Cortex of kidney (tissue), 1 donor: Measurements from ENCODE around the gene EMX2.
"Not testable (repeated sequence)": the region's sequence is repeated elsewhere in the genome, so short reads cannot be mapped to it uniquely, and the experiment has no call there.

Source experiments
- DNase-seq: peaks from one replicate; lab custom pipeline; 2025; lab: John Stamatoyannopoulos, UW

EMX2 gene

DNA sequence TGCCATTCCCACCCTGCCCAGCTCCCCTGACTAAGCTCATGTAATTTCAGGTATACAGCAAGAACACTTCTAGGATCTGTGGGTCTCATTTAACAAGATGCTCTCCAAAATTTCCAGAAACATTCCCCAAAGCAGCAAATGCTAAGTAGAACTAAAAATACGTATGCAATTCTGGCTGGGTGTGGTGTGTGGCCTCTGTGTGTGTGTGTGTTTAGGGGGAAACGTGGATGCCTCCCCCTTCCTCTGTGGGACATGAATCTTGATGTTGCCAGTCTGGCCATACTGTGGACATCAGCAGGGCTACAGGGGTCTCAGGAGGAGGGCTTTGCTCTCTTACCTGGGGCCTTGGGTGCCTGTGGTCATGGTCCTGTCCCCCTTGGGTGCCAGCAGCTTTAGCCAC is 18.4 kb downstream of the EMX2 start:
- no peak for DNase-seq

DNA sequence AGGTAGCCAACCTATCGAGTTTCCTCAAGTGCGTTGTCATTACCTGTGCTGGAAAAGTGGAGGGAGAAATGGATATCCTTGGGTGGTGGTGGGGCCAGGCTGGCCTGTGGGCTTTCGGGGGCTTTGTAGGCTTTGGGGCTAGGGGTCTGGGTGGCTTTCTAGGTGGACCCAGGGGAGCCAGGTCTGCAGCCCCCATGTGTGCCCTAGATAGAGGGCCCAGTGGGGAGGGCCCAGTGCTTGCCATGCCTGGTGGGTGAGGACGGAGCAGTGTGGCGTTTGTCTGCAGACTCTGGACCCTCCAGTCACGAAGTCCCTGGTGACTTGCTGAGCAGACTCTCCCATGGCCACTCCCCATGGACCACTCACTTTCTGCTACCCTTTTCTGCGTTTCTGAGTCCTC is 19.7 kb downstream of the EMX2 start:
- DNase-seq, result no peak

DNA sequence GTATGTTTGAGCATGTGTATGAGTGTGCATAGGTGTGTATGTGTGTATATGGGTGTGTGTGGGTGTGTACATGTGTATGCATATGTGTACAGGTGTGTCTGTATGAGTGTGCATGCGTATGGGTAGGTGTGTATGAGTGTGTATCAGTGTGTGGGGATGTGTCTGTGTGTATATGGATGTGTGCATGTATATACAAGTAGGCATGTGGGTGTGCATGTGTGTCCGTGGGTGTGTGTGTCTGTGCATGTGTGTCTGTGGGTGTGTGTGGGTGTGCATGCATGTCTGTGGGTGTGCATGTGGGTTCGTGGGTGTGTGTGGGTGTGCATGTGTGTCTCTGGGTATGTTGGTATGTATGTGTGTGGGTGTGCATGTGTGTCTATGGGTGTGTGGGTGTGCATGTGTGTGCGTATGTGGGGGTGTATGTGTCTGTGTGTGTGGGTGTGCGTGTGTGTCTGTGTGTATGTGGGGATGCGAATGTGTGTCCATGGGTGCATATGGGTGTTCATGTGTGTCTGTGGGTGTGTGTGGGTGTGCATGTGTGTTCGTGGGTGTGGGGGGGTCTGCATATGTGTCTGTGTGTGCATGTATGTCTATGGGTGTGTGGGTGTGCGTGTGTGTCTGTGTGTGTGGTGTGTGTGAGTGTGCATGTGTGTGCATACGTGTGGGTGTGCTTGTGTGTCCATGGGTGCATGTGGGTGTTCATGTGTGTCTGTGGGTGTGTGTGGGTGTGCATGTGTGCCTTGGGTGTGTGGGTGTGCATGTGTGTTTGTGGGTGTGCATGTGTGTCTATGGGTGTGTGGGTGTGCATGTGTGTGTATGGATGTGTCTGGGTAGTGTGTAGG is 20.6 kb downstream of the EMX2 start:
- DNase-seq, result no peak

DNA sequence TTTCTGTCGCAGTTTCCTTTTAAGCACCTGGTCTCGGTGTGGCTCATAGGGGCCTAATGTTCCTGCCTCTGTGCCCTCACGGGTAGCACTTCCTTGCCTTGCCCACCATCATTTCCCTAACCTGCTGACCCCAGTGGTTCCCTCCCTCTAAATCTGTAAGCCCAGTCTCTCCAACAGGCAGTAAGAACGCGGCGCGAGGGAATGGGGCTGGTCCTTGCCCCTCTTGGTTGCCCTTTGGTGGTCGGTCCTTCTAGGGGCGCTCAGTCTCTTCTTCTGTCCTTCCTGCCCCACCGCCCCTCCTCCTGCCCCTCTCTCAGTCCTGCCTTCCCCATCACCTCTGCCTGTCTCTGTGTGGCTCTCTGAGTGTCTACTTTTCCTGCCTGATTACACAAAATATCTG is 21.2 kb downstream of the EMX2 start:
- DNase-seq, result no peak

DNA sequence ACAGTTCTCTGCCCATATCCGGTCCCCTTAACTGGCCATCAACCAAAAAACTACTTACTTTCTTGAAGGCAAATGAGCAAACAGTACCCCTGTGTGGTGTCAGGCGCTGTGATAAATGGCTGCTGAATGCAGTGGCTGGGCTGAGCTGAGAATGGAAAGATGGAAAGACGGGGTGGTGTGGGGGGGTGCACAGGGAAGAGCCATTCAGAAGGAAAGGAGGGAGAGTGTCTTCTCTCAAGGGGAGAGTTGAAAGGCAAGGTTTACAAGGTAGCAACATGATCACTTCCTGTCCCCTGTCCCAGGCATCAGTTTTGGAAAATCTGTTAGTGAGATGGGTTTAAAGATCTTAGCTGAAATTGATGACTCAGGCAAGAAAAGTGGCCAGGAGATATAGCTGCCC is 22.5 kb downstream of the EMX2 start:
- no peak for DNase-seq

DNA sequence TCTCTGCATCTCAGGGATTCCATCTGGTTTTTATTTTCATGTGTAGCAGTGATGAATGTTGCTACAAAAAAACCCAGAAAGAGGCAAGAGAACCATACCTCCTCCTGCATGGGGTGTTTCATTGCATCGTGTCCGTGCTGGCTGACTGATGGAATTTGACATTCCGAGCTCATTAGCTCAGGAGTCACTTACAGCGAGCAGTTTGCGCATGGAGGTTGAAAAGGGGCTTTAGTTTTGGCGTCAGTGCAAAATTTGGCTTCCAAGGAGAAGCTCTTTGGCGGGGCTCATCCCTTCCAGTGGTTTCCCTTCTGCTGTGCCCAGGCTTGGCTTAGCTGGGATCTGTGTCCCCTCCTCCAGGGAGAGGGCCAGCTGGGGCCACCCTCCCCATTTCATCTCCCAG is 25.8 kb downstream of the EMX2 start:
- no peak for DNase-seq

DNA sequence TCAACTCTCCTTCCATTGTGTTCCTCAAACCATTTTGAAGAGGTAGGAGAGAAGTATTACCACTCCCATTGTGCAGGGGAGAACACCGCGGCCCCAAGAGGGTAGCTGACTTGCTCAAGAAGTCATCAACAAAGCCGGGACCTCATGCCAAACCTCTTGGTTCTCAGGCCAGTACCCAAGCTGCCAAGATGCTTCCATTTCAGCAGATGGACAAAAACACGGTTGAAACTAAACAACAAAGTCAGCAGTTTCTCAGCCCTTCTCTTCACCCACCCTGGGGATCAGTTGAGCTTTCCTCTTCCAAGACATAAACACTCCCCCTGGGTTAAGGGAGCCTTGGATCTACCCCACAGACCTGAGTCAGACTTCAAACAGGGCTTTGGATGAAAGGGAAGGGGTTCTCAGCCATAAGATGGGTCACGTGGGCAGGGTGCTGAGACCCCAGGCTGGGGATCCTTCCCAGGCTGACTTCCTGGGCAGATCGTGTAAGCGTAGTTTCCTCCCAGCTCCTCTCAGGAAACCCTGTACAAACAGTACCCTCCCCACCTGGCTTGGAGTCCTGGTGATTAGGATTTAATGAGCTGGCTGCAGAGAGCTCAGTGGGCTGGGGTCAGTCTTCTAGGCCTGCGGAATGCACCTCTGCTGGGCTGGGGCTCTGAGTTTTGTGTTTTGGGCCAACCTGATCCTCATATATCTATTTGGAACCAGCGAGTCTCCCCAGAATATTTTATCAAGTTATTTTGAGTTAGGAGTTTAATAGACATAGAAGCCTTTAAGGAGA is 27.3 kb downstream of the EMX2 start:
- no peak for DNase-seq

DNA sequence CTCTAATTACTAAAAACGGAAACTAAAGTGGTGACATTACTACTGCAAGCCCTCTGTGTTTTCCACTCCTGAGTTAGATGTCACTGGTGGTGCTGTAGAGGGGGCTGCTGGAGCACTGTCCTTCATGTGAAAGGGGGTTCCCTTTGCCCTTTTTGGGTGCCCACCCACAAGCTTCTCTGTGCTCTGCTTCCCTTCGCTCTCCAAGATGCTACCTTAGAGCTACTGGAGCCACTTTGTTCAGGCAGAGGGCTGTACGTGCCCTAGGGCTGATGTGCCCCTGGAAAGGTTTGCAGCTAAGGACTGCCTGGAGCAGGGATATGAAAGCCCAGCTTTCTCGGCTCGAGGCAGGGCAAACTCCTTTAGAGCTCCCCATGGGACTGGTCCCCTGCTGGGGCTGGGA is 28.3 kb downstream of the EMX2 start:
- DNase-seq, result no peak

DNA sequence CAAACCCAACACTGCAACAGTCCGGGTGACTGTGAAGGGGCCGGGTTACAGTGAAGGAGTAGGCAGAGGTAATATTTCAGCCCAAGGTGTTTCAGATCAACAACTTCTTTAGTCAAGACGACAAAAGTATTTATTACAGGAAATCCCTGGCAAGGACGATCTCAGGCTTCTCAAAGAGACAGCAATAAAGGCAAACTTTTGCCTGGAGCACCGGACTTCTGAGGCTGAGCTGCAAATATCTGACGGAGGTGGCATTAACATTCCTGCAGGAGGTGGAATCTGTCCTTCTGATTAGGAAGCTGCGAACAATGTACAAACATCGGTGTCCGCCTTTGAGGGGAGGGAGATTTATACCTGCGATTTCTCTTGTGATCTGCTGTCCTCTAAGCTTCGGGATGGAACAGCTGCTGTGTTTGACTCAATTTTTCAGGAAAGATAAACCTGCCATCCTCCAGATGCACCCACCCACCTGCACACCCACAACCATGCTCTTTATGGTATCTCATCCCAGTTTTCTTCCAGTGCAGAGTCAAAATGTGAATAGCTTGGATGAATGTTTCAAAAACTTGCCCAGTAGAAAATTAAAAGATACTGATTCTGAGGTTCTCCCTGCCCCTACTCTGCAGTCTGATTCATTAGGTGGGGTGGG is 32.1 kb downstream of the EMX2 start:
- DNase-seq, result no peak

DNA sequence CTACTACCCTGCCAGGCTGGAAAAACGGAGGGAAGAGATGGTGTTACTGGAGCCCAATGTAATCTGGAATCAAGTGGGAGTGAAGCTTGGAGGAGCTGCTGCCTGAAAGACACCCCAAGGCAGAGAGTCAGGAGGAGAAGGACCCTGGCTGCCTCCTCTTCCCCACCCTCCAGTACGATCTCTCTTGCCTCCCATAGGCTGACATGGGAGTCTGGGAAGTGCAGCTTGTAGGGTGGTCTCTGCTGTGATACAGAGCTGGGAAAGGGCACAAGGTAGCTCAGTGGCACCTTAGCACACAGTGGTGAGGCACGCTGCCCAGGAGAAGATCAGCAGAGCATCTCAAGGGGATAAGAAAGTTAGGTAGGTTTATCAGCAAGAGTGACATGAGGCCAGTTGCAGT is 35.9 kb downstream of the EMX2 start:
- no peak for DNase-seq

DNA sequence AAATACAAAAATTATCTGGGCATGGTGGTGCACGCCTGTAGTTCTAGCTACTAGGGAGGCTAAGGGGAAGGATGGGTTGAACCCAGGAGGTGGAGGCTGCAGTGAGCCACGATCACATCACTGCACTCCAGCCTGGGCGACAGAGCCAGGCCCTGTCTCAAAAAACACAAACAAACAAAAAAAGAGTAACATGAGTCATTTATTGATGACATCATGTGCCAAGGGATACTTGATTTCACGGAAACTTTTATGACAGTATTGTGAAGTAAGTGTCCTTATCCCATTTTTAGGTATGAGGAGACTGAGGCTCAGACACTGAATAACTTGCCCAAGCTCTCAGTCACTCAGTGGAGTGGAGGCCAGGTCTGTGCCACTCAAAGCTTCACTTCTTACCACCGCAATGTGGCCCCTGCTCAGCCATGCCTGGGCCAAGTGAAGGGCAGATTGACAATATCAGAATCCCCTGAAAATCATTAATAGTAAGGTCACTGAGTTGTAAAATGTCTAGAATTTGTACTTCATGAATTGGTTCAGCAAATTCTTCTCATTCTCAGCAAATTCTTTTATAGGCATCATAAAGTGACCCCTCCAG is 36.5 kb downstream of the EMX2 start:
- DNase-seq, result no peak

DNA sequence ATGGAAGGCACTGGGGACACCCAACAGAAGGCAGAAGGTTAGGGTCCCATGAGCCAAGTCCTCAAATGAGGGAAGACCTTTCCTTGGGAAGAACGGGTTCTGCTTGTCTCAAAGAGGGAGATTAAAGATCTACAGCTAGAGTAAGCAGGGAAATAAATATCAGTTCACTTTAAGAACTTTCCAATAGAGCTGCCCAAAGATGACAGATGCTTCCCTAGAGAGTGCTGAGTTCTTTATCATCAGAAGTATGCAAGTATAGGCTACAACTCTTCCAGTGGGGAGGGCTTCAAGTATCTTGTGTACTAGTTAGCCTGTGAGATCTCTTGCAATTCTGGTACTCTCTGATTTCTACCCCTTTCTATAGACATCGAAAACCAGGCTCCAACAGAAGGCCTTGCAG is 39.4 kb downstream of the EMX2 start:
- no peak for DNase-seq

DNA sequence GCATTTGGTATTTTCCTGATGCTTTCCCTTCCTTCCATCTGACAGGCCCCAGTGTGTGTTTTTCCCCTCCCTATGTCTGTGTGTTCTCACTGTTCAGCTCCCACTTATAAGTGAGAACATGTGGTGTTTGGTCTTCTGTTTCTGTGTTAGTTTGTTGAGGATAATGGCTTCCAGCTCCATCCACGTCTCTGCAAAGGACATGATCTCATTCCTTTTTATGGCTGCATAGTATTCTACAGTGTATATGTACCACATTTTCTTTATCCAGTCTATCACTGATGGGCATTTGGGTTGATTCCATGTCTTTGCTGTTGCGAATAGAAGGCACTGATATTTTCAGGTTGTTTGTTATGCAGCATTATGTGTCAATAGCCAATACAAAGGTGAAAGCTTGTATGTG is 42.3 kb downstream of the EMX2 start:
- DNase-seq, result not testable (repeated sequence)

DNA sequence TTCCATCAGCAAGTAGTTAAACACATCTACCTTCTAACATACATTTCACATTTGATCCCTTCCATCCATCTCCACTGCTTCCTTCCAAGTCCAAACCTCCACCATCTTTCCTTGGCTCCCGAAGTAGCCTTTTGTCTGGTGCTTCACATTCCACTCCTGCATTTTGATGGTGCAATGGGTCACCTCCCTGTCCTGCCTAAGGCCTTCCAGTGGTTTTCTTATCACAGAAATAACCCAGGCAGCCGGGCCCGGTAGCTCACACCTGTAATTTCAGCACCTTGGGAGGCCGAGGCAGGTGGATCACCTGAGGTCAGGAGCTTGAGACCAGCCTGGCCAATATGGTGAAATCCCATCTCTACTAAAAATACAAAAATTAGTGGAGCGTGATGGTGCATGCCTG is 44.5 kb downstream of the EMX2 start:
- no peak for DNase-seq

DNA sequence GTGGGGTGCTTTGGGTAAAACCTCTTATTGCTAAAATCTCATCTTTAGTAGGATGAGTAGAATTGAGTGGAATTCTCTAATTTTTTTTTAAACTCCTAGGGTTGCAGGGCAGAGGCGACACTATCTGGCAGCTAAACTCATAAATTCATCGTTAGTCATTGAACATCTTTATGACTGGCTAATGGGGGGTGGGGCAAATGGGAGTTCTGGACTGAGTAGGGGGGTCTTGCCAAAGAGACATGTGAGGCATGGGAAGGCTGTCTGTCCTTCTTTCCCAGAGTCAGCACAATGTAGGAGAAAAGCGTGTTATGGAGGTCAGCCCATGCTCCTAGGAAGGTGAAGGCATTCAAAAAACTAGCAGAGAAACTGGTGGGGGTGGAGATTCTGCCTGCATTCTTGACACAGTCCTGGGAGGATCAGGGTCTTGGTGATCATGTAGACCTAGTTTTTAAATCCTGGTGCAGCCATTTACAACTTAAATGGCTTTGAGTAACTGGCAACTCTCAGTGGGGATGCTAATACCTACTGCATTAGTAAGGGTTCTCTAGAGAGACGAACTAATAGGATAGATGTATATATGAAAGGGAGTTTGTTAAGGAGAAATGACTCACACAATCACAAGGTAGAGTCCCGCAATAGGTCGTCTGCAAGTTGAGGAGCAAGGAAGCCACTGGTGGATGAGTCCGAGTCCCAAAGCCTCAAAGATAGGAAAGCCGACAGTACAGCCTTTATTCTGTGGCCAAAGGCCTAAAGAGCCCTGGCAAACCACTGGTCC is 47.7 kb downstream of the EMX2 start:
- no peak for DNase-seq

DNA sequence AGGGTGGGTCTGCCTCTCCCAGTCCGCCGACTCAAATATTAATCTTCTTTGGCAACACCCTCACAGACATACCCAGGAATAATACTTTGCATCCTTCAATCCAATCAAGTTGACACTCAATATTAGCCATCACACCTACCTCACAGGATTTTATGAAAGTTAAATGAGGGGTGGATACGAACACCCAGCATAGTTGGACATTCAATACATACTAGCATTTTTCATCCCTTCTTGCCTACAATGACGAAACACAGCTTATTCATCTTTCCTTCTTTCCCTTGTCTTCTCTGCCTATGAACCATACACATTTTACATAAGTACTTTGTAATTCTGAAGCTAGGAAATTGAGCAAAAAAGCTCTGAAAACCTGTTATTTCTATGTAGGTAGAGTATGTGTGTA is 48.5 kb downstream of the EMX2 start:
- no peak for DNase-seq

DNA sequence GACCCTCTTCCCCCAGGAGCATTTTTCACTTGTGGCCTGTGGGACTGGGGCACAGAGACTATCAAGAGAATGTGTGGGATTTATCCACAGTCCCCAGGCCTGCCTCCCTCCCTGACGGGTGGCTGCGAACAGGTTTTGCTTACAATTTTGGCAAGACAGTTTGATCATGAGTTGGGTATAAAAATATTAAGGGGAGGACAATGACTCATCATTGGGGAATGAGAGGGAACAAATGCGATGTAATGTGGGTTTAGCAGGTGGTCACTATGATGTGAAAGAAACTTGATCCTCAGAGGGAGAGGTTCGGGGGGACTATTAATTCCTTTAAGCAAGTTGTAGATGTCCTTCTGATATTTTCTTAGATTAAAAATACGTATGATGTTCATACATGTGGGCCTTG is 52.2 kb downstream of the EMX2 start:
- DNase-seq, result no peak

DNA sequence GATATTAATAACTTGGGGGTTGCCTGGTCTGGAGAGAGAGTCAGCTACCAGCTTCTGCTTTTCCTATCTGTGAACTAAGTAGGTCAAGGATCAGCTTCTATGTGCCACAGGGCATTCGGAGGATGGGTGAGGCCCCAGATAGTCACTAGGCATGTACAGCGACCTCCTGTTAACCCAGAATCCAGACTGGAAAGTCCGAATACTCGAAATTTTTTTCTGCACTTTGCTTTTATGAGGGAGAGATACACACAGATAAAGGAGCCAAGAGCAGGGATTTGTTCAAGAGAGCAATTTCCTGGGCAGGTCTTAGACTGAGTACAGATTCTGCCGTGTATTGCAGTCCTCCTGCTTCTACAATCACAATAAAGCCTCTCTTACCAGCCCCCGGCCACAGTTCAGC is 54.2 kb downstream of the EMX2 start:
- DNase-seq, result no peak

DNA sequence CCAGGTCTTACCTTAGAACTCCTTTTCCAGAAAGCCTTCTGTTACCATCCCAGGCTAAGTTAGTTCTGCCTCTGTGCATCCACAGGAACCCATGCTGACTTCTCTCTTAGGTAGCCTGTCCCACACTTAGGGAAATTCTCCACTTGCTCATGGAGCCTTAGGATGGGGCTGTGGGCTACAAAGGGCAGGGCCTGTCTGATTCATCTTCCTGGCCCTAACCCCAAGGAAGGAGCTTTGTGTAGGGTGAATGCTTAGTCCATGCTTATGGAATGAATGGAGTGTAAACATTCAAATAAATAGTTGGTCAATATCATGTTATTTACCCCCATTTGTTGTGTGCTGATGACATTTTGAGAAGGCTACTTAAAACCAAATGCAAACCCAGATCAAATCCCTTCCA is 54.7 kb downstream of the EMX2 start:
- DNase-seq, result no peak
